Right atrium auricular region (tissue), 2 donors: ENCODE data around the gene MCM9. TPM values are rescaled to one million over a fixed set of nuclear protein-coding genes. Genes with fewer than 3 reads are reported as not detected.
A peak's percentile ranks its signal among the peaks of the same experiment; 100 is the strongest.

ENCODE experiments used
- DNase-seq: peaks from one replicate; pipeline ENCODE4 v3.0.0-alpha.2; 2019; ENCODE audit warnings: low spot score
- H3K27ac ChIP-seq, 2 donors: fragments of 200-600 bp; sonication (generic); 1 replicate in 1 of 2; 2 replicates in 1 of 2; pipeline ENCODE4 v1.5.1; 2016 to 2019
- H3K27me3 ChIP-seq, 2 donors: fragments of 200-600 bp; sonication (generic); one replicate each; pipeline versions ENCODE4 v1.5.1 to v1.6.0; 2017 to 2019
- H3K36me3 ChIP-seq: fragments of 200-600 bp; sonication (generic); one replicate; pipeline ENCODE4 v1.5.1; 2016
- H3K4me1 ChIP-seq, 2 donors: fragments of 200-600 bp; sonication (generic); one replicate each; pipeline versions ENCODE4 v1.5.1 to v1.6.0; 2017 to 2019
- H3K4me3 ChIP-seq, 2 donors: fragments of 200-600 bp; sonication (generic); 1 replicate in 1 of 2; 2 replicates in 1 of 2; pipeline ENCODE4 v1.5.1; 2017 to 2019; ENCODE audit warnings: mild to moderate bottlenecking in 1 of 2, moderate library complexity in 1 of 2
- H3K9me3 ChIP-seq, 2 donors: fragments of 200-600 bp; sonication (generic); one replicate each; pipeline ENCODE4 v1.5.1; 2019
- CTCF ChIP-seq, 2 donors: fragments of 200-600 bp; sonication (generic); IDR thresholded peaks; one replicate each; pipeline ENCODE4 v1.5.1; 2019; ENCODE audit warnings: antibody characterized with exemption in 2 of 2
- total RNA-seq, 2 donors: library from RNA; depleted of rRNA; stranded (reverse); fragments of >200 nt; gene quantifications; one replicate each; pipeline ENCODE4 v1.1.0, GENCODE V29; 2016

Gene MCM9
- total RNA-seq, 2 donors from 2014 or later: 5.7 to 7.9 TPM

- Histone ChIP-seq H3K27me3 (no peaks in the 10 kb centered on the region), H3K9me3 (no peaks in the 10 kb centered on the region), H3K4me1 (peaks cover 0 to 29% of the 10 kb centered on the region in 2 donors), H3K36me3 (no peaks in the 10 kb centered on the region), H3K27ac (peak overlapping the region; percentile 92 to 98), H3K4me3 (peak overlapping the region; percentile 73 to 94)
- TF ChIP-seq CTCF (IDR thresholded peaks at IDR 0.05): no peak
- DNase-seq: no peak
These were observed 41.7 kb downstream of the MCM9 start for GRCh38 chr6:118893064-118893806.

- H3K36me3 ChIP-seq: no peaks in the 10 kb centered on the region
- H3K27me3 ChIP-seq: no peaks in the 10 kb centered on the region
- H3K4me3 ChIP-seq: peak overlapping the region; percentile 73 to 94
- peaks cover 0 to 29% of the 10 kb centered on the region in 2 donors for H3K4me1 ChIP-seq
- no peak for DNase-seq
- H3K9me3 ChIP-seq: no peaks in the 10 kb centered on the region
- peak overlapping the region; percentile 92 to 98 for H3K27ac ChIP-seq
- no peak for TF ChIP-seq CTCF (IDR thresholded peaks at IDR 0.05)
These were observed 42.5 kb downstream of the MCM9 start for GRCh38 chr6:118892355-118892991.

GRCh38 chr6:118890997-118891790 lies 43.8 kb downstream of the MCM9 start:
- Histone ChIP-seq H3K27me3 (no peaks in the 10 kb centered on the region), H3K4me3 (no peak overlapping the region), H3K36me3 (no peaks in the 10 kb centered on the region), H3K9me3 (no peaks in the 10 kb centered on the region), H3K27ac (peak overlapping the region; percentile 92 to 98), H3K4me1 (peaks cover 0 to 23% of the 10 kb centered on the region in 2 donors)
- no peak for DNase-seq
- TF ChIP-seq CTCF (IDR thresholded peaks at IDR 0.05): no peak

GRCh38 chr6:118889163-118889562 lies 45.8 kb downstream of the MCM9 start:
- Histone ChIP-seq H3K4me3 (no peak overlapping the region), H3K9me3 (no peaks in the 10 kb centered on the region), H3K27ac (no peak overlapping the region), H3K4me1 (peaks cover 0 to 20% of the 10 kb centered on the region in 2 donors), H3K36me3 (no peaks in the 10 kb centered on the region), H3K27me3 (no peaks in the 10 kb centered on the region)
- no peak for TF ChIP-seq CTCF (IDR thresholded peaks at IDR 0.05)
- no peak for DNase-seq

- Histone ChIP-seq H3K4me1 (peaks cover 0 to 13% of the 10 kb centered on the region in 2 donors), H3K9me3 (no peaks in the 10 kb centered on the region), H3K36me3 (no peaks in the 10 kb centered on the region), H3K4me3 (no peak overlapping the region), H3K27me3 (no peaks in the 10 kb centered on the region), H3K27ac (no peak overlapping the region)
- no peak for DNase-seq
- no peak for TF ChIP-seq CTCF (IDR thresholded peaks at IDR 0.05)
These were observed 48.3 kb downstream of the MCM9 start for GRCh38 chr6:118886641-118887040.
